HG03342 (cell line): ENCODE results near the gene ARMH1.

Experiments used
- ATAC-seq: cut with Tn5 transposase; IDR thresholded peaks from one replicate; pipeline ENCODE4 v1.9.1; 2021; ENCODE audit warnings: mild to moderate bottlenecking, moderate library complexity; ENCODE audit not compliant: unreplicated experiment

ARMH1 gene

DNA sequence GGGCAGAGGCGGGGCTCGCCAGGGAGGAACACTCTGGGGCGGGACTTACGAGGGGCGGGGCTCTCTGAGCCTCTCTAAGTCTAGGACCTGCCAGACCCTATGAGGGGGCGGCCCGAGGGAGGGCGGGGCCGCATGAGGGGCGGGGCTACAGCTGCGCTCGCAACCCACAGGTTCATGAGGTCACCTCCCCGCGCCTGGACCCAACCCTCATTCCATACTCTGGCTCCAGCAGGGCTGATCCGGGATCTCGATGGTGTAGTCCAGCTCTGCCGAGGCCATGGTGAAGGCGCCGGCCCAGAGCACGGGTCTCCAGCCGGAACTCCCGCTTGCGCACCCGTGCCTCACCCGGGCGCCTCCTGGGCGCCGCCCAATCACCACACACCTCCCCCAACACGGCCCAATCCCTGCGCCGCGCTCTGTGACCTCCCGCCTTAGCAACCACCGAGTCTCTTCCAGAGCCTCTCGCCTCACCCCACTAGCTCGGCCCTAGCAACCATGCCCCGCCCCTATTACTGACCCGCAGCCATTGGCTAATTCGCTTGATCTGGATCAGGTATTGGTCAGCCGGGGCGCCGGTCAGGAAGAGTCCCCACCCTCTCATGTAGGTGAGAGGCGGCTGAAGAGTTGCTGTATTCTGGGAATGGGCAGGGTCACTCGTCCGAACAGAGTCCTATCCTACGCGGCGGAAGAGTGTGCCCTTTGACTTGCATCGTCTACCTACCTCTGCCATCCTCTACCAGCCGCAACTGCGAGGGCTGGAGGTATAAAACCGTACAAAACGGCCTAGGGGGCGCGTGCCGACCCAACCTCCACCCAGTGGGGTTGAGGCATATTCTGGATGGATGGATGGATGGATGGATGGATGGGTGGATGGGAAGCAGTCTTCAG, at the start of gene ARMH1, which contains the start of gene TMEM53:
TSS of gene ARMH1 (plus strand) at position 602 of the 888 bp plus-strand sequence. CDS start 14,984 bp downstream, outside the sequence.
TSS of gene TMEM53 (minus strand) at position 369 of the 888 bp plus-strand sequence. CDS start at position 279, 90 bp downstream.
- peak; percentile 89 for ATAC-seq

DNA sequence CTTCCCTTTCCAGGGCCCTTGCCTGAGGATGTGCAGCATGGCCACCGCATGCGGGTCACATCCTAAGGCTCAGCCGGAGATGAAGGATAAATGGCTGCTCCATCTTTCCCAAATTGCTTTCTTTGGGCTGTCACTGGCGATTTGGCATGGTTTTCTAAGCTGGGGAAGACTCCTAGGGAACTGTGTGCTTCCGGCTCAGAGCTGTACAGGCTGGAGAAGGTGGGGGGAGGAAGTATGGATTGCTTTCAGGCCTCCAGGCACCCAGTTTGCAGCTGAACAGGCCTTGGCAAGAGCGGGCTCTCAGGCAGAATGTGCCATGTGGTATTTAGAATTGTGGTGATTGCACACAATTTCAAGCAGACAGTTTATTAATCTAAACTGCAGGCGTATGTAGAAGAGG, 49.2 kb upstream of the ARMH1 start:
- ATAC-seq = no peak

DNA sequence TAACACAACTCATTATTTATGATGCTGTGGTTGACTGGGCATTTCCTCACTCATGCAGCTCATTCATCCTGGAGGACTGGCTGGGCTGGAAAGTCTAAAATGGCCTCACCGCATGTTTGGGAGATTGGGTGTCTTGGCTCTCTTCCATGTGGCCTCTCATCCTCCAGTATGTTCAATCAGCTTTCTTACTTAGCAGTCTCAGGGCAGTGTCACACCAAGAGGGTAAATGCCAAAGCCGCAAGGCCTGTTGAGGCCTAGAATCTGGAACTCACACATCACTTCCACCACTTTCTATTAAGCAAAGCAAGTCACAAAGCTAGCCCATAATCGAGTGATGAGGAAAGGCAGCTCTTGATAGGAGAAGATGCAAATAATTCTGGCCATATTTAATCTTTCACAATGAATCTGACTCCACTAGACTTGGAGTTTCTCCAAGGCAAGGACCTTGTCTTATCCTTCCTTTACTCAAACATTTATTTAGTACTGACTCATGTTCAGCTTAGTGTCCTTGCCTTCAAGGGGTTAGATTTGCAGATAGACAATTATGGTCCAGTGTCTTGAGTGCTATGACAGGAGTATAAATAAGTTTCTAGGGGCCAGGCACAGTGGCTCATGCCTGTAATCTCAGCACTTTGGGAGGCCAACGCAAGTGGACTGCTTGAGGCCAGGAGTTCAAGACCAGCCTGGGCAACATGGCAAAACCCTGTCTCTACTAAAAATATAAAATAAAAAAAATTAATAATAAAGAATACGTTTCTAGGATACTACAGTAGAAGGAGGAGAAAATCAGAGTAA, 45.4 kb upstream of the ARMH1 start:
- no peak for ATAC-seq

DNA sequence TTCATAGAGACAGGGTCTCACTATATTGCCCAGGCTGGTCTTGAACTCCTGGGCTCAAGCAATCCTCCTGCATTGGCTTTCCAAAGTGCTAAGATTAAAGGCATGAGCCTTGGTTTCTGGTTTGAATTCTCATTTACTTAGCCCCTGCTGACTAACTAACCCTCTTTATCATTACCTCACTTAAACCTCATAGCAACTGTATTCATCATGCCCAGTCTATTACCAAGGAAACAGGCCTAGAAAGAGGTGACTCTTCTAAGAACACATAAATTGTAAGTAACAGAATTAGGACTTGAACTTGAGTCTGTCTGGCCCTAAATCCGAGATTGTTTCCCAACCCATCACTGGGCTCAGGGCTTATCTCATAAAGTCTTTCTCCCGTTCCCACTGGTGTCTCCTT, 44.4 kb upstream of the ARMH1 start:
- ATAC-seq = no peak

DNA sequence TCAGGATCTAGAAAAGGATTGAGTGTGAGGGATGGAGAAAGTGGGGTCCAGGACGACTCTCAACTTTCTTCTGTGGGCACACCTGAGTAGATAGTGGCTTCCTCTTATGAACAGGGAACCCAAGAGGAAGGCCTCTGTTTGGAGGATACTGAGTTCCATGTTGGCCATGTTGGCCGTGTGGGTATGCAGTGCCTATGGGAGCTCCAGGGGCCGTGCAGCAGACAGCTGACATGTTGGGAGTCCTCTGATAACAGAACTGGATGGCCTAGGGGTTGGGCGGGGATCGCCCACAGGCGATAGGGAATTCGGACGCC, 43.2 kb upstream of the ARMH1 start:
- ATAC-seq = peak; percentile 17

DNA sequence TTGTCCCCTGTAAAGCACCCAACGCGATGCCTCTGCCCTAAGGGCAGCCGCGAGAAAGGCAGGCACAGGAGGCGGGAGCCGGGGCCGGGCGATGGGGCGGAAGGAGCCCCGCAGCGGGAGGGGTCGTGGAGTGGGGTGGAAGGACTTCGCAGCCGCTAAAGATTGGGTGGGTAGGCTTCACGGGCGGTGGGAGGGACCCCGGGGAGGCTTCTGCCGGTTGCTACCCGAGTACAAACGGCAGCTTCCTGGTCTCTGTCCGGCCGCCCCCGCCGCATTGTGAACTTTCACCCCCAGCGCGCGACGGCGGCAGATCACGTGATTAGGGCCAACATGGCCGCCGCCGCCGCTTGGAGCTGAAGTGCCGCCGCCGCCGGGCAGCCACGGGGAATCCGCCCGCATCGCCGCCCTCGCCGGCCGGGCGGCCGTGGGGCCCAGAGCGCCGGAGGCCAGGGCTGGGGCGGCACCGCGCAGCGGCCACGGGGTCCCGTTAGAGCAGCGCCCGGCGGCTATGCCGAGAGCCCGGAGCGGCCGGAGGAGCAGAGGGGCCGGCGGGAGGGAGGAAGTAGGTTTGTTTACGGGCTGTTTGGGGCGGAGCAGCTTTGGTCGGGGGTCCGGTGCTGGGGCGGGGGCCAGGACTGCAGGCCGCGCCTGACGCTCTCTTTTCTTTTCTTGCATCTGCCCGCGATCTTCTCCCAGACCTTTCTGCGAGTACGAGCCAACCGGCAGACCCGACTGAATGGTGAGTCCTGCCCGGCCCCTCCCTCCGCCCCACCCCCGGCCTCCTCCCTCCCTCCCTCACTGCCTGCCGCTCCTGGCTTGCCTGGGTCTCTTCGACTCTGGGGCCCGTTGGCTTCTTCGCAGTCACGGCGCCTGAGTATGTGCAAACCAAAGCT, 42.6 kb upstream of the ARMH1 start:
- ATAC-seq = peak; percentile 69

DNA sequence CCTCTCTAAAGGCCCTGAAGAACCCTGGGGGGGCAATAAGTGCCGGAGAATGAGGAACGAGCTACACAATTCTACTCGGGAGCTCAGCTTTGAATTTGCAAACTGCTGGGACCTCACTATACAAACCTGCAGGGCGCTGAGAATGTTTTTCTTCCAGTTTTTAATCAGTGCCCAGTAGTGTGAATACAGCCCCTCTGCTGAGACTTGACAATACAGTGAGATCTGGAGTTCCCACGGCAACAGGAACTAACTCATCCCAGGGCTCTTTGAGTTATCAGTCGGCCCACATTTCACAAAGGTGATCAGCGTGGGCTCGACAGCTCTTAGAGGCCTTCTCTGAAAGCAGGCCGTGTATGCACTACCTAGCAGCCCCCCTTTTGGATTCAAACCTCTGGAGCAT, 41.9 kb upstream of the ARMH1 start:
- ATAC-seq = no peak

DNA sequence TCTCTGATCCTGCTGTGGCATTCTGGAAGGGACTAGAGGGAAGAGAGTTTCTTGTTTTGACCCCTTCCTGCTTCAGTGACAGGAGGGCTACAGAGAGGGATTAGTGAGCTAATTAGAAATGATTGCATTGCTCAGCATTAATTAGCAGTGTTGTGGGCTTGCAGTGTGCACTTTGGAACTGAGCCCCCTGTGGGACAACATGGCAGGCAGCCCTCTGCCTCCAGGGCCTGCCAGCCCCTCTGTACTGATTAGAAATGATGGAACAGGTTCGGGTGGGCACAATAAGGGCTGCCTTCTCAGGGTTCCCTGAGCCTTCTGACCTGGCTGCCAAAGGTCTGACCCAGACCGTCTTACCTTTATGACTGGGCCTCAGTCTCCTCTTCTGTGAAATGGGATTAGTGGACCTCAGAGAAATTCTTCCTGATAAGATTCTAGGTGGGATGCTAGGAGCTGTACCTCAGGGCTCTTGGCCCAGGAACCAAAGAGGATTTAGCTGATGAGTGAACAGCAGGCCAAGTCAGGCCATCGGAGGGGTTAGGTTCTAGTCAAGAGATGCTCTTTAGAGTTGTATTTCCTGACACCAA, 39.8 kb upstream of the ARMH1 start:
- ATAC-seq = no peak

DNA sequence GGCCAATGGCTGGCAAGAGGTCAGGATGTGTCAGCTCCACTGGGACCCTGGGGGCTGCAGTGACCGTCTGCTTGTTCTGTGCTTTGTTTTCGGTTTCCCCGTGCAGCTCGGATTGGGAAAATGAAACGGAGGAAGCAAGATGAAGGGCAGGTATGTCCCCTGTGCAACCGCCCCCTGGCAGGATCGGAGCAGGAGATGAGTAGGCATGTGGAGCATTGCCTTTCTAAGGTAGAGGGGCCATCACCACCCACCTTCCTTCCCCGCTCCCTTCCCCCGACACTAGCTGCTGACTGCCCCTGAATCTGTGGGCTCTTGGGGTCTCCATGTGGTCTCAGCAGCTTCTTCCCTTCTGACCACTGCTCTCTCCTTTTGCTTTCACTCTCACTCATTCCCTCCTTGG, 39.1 kb upstream of the ARMH1 start:
- no peak for ATAC-seq

DNA sequence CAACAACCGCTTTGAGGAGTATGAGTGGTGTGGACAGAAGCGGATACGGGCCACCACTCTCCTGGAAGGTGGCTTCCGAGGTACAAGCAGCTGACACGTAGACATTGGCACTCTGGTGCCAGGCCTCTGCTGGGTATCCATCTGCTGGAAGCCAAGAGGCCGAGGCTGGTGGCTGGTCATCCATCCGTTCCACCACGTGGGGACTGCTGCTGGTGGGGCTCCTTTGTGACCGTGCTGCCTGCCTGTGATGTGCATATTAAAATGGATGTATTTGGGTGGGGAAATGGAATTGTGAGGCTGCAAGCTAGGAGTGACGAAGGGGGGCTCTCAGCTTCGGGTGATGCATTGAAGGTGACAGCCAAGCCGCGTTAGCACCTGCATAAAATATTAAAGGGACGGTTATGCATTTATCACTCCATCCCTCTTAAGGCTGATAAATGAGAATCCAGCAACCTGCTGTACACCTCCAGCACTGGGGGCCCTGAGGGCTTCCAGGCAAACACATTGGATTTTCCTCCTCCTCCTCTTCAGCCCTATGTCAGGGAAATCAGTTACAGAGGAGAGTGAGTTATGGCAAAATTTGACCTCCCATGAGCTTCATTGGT, 38.3 kb upstream of the ARMH1 start:
- no peak for ATAC-seq

DNA sequence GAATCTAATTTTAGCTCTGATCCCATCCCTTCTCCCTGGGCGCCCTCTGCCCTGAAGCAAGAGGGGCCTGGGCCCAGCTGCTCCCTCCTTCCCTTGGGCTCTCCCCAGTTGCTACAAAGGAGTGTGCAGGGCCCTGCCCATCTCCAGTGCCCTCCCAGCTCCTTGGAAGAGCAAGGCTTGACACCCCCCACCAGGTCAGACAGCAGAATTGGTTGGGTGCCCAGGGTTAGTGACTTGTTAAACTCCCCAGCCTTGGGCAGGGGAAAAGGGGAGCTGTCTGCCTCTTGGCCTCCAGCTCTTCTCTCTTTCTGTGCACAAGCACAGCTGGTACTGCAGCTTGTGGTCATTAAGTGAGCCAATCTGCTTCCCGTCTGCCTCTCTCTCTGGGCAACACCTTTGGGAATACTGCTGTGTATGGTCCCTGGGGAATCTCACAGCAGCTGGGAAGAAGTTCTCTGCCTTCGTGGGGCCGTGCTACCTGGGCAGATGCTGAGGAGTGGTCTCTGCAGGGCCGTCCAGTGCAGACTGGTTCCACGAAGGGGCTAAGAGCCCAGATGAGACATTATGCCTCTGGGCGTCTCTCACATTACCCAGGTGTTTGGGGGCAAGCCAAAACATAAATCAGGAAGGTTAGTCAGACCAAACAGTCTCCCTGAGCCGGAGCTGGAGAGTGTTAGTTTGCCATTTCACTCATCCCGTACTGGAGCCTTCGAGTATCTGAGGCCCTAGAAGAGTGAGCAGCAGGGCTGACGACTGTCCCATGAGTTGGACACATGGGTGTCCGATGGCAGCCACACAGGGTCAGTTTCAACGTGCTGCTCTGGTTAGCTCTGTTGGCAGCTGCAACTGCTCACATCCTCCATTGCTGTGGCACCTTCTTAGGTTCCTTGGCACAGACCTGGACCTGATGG, 37.6 kb upstream of the ARMH1 start:
- no peak for ATAC-seq

DNA sequence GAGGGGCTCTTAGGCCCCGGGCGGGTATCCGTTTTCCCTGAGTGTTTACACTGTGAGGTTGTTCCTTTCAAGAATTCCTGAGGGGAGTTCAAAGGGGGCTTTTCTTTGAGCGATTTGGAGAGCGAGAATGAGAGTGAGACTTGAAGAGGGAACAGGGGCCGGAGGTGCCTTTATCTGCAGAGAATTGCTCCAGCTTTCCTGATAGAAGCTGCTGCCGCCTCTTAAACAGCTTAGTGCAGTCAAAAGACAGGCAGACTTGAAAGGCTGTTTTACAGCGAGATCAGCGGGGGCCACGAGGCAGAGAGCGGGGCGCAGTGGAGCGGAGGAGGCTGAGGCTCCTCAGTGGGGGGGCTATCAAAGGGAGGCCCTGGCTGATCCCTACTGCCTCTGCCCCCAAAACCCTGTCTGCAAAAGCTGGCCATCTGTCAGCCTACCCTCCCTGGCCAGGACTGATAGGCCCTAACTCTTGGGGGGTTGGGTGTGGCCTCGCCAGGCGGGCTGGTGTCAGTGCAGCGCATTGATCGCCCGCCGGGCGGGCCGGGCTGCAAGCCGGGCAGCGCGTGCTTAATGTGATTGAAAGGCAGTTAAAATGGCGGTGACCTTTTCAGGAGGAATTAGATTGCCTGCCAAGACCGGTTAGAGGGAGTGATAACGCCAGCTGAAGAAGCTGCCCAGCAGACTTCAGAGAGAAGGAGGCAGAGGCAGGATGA, 36.7 kb upstream of the ARMH1 start:
- ATAC-seq = no peak

DNA sequence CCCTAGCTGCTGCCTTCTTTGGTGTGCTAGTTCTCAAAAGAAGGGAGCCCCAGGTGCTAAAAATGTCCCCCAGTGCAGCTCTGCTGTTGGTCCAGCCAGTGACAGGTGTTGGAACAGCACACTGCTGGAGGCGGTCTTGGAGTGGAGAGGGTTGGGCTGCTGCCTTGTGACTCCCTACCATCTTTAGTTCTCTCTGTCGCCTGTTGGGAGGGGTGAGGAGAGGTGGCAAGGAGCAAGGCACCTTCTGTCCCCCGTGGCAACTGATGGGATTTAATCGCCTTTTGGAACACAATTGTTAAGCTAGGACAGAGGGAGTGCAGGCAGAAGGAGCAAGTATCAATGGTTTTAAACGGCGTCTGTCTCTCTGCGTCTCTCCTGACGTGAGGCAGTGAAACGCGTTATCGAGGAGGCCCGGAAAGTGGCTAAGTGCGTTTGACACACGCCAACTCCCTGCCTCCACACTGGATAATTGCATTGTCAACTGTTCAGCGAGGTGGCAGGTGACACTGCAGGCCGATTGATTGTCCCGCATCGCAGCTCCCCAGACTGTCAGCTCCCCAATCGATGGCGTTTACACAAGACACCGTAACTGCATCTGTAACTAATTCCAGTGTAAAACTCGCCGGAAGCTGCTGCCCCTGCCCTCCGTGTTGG, 34.2 kb upstream of the ARMH1 start:
- ATAC-seq = no peak

DNA sequence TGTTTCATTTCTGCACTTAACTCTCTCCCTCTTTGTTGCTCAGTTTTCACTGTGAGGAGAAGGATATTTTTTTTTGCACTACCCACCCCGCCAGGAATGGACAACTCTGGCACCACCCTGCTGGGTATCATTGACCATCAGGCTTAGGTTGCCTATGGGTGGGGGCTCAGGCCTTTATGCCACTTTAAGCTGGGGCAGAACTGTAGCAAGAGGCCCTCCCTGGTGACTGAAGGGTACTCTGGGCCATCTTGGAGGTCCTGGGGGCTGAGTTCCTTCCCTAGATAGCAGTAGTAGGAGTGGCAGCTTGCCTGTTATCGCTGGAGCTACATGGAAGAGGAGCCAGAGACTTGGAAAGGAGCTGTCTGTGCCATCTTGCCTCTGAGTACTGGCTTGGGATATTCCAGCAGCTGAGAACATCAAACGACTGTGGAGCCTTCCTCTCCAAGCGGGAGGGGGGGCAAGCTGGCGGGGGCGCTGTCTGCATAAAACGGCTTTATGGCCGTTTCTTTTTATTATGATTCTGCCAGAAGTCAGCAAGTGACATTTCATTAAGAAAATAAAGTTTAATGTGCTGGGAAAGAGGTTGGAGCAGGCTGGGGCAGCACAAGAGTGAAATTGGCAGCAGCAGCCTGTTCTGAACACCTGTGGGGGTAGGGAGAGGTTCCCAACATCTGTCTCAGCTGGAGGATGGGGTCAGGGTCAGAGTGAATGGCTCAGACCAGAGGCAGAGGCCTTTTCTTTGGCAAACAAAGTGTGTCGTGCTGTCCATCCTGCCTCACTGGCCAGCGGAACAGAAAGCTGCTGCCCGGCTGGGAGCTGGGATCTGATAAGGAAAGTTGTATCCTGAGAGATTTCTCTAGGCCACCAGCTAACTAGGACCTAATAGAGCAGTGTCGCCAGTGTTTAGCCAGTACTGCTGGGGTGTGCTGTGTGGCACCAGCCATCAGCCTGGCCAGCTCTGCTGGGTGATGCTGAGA, 33.1 kb upstream of the ARMH1 start:
- ATAC-seq = no peak

DNA sequence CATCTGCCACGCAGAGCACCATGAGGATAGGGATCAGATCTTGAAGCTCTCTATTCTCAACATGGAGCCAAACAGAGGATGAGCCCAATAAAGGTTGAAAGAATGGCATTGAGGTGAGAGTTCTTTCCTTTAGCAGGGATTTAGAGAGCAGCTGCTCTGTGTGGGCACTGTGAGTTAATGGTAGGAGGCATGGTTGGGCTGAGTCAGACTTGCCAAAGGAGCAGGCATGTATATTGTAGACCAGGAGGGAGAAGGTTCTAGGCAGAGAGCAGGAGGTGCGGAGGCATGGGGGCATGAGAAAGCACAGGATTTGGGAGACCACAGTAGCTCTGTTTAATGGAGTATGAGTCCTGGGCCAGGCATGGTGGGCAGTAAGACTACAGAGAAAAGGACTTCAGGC, 32.3 kb upstream of the ARMH1 start:
- no peak for ATAC-seq

DNA sequence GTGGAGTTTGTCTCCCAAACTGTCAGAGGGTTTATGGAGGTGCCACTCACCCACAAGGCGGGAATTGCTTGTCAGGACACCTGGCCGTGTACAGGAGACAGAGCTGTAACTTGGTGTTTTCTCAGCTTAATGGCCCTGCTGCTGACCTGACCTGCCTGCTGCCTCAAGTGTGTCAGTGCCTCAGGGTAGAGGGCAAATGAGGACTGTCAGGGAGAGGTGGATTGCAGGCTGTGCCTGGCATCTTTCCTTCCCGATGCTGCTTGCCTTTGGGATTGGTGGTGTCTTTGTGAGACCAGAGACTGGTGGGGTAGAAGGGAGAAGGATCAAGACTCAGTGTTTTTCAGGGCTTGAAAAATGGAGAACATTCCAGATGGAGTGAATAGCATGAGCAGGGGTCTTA, 31.6 kb upstream of the ARMH1 start:
- no peak for ATAC-seq
